Effector memory CD8-positive, alpha-beta T cell (primary cell): Measurements from ENCODE around the gene PROSER2.
"Not testable (repeated sequence)": the region's sequence is repeated elsewhere in the genome, so short reads cannot be mapped to it uniquely, and the experiment has no call there.

Source experiments
- ATAC-seq: fragments of 150-1000 bp; cut with Tn5 transposase; replicated peaks from 2 replicates; pipeline ENCODE4 v1.10.0; 2021; ENCODE audit warnings: mild to moderate bottlenecking, moderate library complexity
- DNase-seq, 3 experiments: peaks; one replicate each; pipeline ENCODE4 v3.0.0; 2021
- H3K27ac Mint-ChIP-seq, 2 donors: one replicate each; pipeline ENCODE4 v1.8.0; 2022; ENCODE audit warnings: mild to moderate bottlenecking in 2 of 2, mixed read lengths in 2 of 2, moderate library complexity in 2 of 2
- H3K27me3 Mint-ChIP-seq, 2 donors: one replicate each; pipeline ENCODE4 v1.8.0; 2022; ENCODE audit warnings: mixed read lengths in 2 of 2
- H3K36me3 Mint-ChIP-seq: one replicate; pipeline ENCODE4 v1.8.0; 2022; ENCODE audit warnings: mild to moderate bottlenecking, moderate library complexity, mixed read lengths; ENCODE audit not compliant: insufficient read depth
- H3K4me1 Mint-ChIP-seq, 2 donors: one replicate each; pipeline ENCODE4 v1.8.0; 2022; ENCODE audit warnings: low read depth in 2 of 2, mixed read lengths in 2 of 2
- H3K4me3 Mint-ChIP-seq, 2 donors: one replicate each; pipeline ENCODE4 v1.8.0; 2022; ENCODE audit warnings: mild to moderate bottlenecking in 2 of 2, mixed read lengths in 2 of 2, moderate library complexity in 2 of 2
- H3K9me3 Mint-ChIP-seq, 2 donors: one replicate each; pipeline ENCODE4 v1.8.0; 2022; ENCODE audit warnings: mixed read lengths in 2 of 2

Gene PROSER2

GRCh38 chr10:11832042-11832441 lies 8.9 kb downstream of the PROSER2 start:
- no peaks in the 10 kb centered on the region for H3K9me3 Mint-ChIP-seq
- H3K4me1 Mint-ChIP-seq: peaks cover 0 to 2% of the 10 kb centered on the region in 2 donors
- DNase-seq (no peak), ATAC-seq (no peak)
- H3K36me3 Mint-ChIP-seq: peaks cover 3% of the 10 kb centered on the region
- no peak overlapping the region for H3K4me3 Mint-ChIP-seq
- H3K27ac Mint-ChIP-seq: no peak overlapping the region
- peaks cover 34 to 50% of the 10 kb centered on the region in 2 donors for H3K27me3 Mint-ChIP-seq

DNA sequence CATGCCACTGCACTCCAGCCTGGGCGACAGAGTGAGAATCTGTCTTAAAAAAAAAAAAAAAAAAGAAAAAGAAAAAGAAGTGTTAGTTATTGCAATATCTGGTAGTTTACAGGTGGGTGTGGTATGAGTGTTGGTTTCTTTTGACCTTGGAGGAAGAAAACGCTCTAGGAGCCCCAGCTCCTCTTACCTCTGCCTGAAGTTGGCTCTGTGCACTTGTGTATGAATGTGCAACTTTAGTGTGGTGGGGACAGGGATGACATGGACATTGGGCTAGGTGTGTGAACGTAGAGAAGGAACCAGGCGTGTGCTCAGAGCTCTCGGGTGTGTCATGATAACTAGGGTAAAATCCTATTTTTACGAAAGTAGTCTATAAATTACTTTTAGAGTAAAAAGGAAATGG lies 11.9 kb downstream of the PROSER2 start:
- Mint-ChIP-seq H3K27me3 (peaks cover 13 to 28% of the 10 kb centered on the region in 2 donors), H3K4me1 (peaks cover 7 to 12% of the 10 kb centered on the region in 2 donors), H3K9me3 (no peaks in the 10 kb centered on the region), H3K4me3 (no peak overlapping the region), H3K36me3 (no peaks in the 10 kb centered on the region), H3K27ac (no peak overlapping the region)
- DNase-seq (no peak), ATAC-seq (no peak)

DNA sequence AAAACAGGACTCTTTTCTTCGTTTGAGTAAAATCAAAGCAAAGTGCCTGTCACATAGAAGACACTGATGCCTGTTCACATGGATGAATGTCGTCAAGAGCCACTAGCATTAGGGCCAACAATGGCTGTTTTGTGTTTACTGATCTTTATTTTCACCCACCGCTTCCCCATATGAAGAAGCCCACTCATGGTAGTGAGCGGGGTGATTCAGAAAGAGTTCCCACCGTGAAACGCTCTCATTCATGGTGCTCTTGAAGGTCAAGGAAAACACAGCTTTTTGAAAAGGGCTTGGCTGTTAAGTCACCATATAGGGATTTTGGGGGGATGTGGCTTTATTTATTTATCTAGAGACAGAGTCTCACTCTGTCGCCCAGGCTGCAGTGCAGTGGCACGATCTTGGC lies 12.5 kb downstream of the PROSER2 start:
- ATAC-seq (no peak), DNase-seq (no peak)
- Mint-ChIP-seq H3K27ac (no peak overlapping the region), H3K4me1 (peaks cover 7 to 12% of the 10 kb centered on the region in 2 donors), H3K27me3 (peaks cover 8 to 24% of the 10 kb centered on the region in 2 donors), H3K4me3 (no peak overlapping the region), H3K36me3 (no peaks in the 10 kb centered on the region), H3K9me3 (no peaks in the 10 kb centered on the region)

DNA sequence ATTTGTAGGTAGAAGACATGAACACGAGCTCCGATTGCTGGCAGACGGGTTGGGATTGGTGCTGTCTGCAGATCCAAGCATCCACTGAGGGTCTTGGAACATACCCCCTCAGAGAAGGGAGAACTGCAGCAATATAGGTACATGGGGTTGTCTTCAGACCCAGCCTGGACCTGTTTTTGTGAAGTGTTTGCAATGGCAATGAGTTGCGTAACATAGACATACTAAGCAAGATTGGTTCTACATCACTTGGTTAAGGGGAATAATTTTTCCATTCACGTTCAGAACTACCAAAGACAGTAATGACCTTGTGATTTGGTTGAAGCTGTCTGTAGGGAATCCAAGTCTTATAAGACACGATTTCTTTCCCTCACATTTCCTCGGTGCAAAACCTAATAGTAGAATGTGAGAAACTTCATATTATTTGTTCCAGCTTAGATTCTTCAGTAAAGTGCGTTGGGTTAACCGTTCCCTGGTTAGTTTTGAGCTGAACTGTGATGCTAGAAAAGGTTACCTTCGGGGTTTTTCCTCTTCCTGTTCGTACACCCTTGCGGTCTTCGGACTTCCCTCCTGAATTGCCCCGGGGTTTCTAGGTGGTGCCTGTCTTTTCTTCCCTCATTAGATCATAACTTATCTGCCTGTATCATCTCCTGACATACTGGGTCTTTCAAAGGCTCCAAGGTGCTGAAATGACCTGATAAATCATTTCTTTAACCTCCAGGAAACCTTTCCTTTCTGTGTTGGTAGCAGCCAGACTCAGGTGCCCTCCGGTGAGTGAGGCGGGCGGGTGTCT lies 14.4 kb downstream of the PROSER2 start:
- H3K27me3 Mint-ChIP-seq: peaks cover 8 to 18% of the 10 kb centered on the region in 2 donors

GRCh38 chr10:11838298-11838852 lies 15.2 kb downstream of the PROSER2 start:
- ATAC-seq (no peak), DNase-seq (no peak)
- Mint-ChIP-seq H3K4me1 (peaks cover 7 to 12% of the 10 kb centered on the region in 2 donors), H3K4me3 (no peak overlapping the region), H3K36me3 (no peaks in the 10 kb centered on the region), H3K27ac (peak overlapping the region in 1 of 2 donors; percentile 49), H3K27me3 (peaks cover 7 to 18% of the 10 kb centered on the region in 2 donors), H3K9me3 (no peaks in the 10 kb centered on the region)

More for the DNA sequence above, 14.4 kb downstream of the PROSER2 start:
- peak overlapping the region in 1 of 2 donors; percentile 49 for H3K27ac Mint-ChIP-seq
- peaks cover 7 to 12% of the 10 kb centered on the region in 2 donors for H3K4me1 Mint-ChIP-seq
- no peaks in the 10 kb centered on the region for H3K9me3 Mint-ChIP-seq
- DNase-seq: no peak
- ATAC-seq: peak; percentile 51
- H3K4me3 Mint-ChIP-seq: no peak overlapping the region
- H3K36me3 Mint-ChIP-seq: no peaks in the 10 kb centered on the region

- Mint-ChIP-seq H3K27ac (no peak overlapping the region), H3K36me3 (no peaks in the 10 kb centered on the region), H3K4me3 (no peak overlapping the region), H3K4me1 (peaks cover 7 to 10% of the 10 kb centered on the region in 2 donors), H3K9me3 (no peaks in the 10 kb centered on the region), H3K27me3 (peaks cover 0 to 24% of the 10 kb centered on the region in 2 donors)
- DNase-seq: no peak
- no peak for ATAC-seq
Observed at GRCh38 chr10:11841375-11841774, 18.2 kb downstream of the PROSER2 start.

- ATAC-seq (no peak), DNase-seq (no peak)
- Mint-ChIP-seq H3K9me3 (no peaks in the 10 kb centered on the region), H3K36me3 (no peaks in the 10 kb centered on the region), H3K27ac (no peak overlapping the region), H3K27me3 (peaks cover 0 to 16% of the 10 kb centered on the region in 2 donors), H3K4me3 (no peak overlapping the region), H3K4me1 (peaks cover 6 to 8% of the 10 kb centered on the region in 2 donors)
Observed at GRCh38 chr10:11842411-11842810, 19.3 kb downstream of the PROSER2 start.

DNA sequence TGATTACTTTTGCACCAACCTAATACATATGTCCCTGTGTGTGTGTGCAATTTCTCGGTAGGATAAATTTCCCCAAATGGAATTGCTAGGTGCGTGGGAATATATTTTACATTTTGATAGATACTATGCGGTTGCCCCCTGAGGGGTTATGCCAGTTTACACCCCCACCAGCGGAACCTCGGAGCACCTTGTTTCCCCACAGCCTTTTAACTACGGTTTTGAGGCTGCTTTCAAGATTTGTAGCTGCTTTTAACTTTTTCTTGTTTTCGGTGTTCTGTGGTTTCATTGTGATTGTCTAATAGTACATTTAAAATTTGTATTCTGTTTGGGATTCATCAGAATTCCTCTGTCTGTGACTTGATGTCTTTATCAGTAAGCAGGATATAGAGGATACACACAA lies 22.0 kb downstream of the PROSER2 start:
- Mint-ChIP-seq H3K27ac (no peak overlapping the region), H3K4me1 (no peaks in the 10 kb centered on the region), H3K27me3 (peaks cover 6 to 32% of the 10 kb centered on the region in 2 donors), H3K4me3 (no peak overlapping the region), H3K36me3 (no peaks in the 10 kb centered on the region), H3K9me3 (no peaks in the 10 kb centered on the region)
- ATAC-seq (no peak), DNase-seq (no peak)

- Mint-ChIP-seq H3K9me3 (no peaks in the 10 kb centered on the region), H3K27me3 (peaks cover 8 to 39% of the 10 kb centered on the region in 2 donors), H3K4me3 (no peak overlapping the region), H3K4me1 (no peaks in the 10 kb centered on the region), H3K27ac (no peak overlapping the region), H3K36me3 (no peaks in the 10 kb centered on the region)
- ATAC-seq (no peak), DNase-seq (no peak)
Observed at GRCh38 chr10:11846542-11846941, 23.4 kb downstream of the PROSER2 start.

GRCh38 chr10:11849277-11849676 lies 26.1 kb downstream of the PROSER2 start:
- DNase-seq (no peak), ATAC-seq (no peak)
- Mint-ChIP-seq H3K4me1 (no peaks in the 10 kb centered on the region), H3K36me3 (peaks cover 5% of the 10 kb centered on the region), H3K27me3 (peaks cover 8 to 41% of the 10 kb centered on the region in 2 donors), H3K9me3 (no peaks in the 10 kb centered on the region), H3K4me3 (no peak overlapping the region), H3K27ac (no peak overlapping the region)

DNA sequence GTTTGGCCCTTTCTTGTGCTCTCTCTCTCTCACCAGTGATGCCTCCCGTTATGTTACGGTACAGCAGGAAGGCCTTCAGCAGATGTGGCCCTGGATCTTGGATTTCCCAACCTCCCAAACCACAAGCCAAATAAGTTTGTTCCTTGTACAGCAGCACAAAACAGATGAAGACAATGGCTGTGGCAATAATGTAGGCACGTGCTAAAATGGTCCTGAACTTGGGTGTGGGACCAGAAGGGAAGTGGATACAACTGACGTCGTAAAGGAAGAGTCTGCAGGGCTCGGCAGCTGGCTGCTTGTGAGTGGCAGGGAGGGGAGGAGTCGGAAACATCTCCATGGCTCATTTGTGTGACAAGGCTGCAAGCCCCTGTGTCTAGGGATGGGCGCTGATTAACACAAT lies 26.8 kb downstream of the PROSER2 start:
- peaks cover 5% of the 10 kb centered on the region for H3K36me3 Mint-ChIP-seq
- H3K4me3 Mint-ChIP-seq: no peak overlapping the region
- H3K27ac Mint-ChIP-seq: no peak overlapping the region
- H3K9me3 Mint-ChIP-seq: no peaks in the 10 kb centered on the region
- H3K4me1 Mint-ChIP-seq: no peaks in the 10 kb centered on the region
- ATAC-seq: peak; percentile 19
- H3K27me3 Mint-ChIP-seq: peaks cover 8 to 36% of the 10 kb centered on the region in 2 donors
- DNase-seq: no peak

- Mint-ChIP-seq H3K36me3 (peaks cover 5% of the 10 kb centered on the region), H3K4me3 (no peak overlapping the region), H3K27ac (no peak overlapping the region), H3K4me1 (no peaks in the 10 kb centered on the region), H3K9me3 (no peaks in the 10 kb centered on the region), H3K27me3 (peaks cover 8 to 30% of the 10 kb centered on the region in 2 donors)
- DNase-seq: no peak
- ATAC-seq: no peak
Observed at GRCh38 chr10:11851910-11852309, 28.8 kb downstream of the PROSER2 start.

DNA sequence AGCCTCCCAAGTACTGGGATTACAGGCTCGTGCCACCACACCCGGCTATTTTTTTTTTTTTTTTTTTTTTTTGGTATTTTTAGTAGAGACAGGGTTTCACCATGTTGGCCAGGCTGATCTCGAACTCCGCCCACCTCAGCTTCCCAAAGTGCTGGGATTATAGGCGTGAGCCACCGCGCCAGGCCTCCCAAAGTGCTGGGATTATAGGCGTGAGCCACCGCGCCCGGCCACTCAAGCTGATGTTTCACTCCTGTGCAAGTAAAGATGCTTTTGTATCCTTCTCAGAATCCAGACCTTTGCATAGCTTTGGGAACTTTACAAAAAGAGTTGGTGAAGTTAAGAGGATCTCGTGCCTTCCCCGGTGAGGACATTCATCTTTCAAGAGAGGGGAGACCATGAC lies 29.5 kb downstream of the PROSER2 start:
- H3K27ac Mint-ChIP-seq, H3K36me3 Mint-ChIP-seq, H3K9me3 Mint-ChIP-seq, H3K4me3 Mint-ChIP-seq, H3K4me1 Mint-ChIP-seq, DNase-seq, ATAC-seq: not testable (repeated sequence)
- peaks cover 8 to 30% of the 10 kb centered on the region in 2 donors for H3K27me3 Mint-ChIP-seq

GRCh38 chr10:11853468-11853867 lies 30.3 kb downstream of the PROSER2 start:
- ATAC-seq (no peak), DNase-seq (no peak)
- Mint-ChIP-seq H3K27me3 (peaks cover 8 to 26% of the 10 kb centered on the region in 2 donors), H3K4me1 (no peaks in the 10 kb centered on the region), H3K4me3 (no peak overlapping the region), H3K9me3 (no peaks in the 10 kb centered on the region), H3K27ac (no peak overlapping the region), H3K36me3 (peaks cover 5% of the 10 kb centered on the region)
